ENCODE data around the gene KLHL24. TPM values are rescaled to one million over a fixed set of nuclear protein-coding genes. Genes with fewer than 3 reads are reported as not detected.
"Not testable (repeated sequence)": the region's sequence is repeated elsewhere in the genome, so short reads cannot be mapped to it uniquely, and the experiment has no call there.

The KLHL24 gene
- polyA plus RNA-seq, 1 donor: 37.0 TPM

DNA sequence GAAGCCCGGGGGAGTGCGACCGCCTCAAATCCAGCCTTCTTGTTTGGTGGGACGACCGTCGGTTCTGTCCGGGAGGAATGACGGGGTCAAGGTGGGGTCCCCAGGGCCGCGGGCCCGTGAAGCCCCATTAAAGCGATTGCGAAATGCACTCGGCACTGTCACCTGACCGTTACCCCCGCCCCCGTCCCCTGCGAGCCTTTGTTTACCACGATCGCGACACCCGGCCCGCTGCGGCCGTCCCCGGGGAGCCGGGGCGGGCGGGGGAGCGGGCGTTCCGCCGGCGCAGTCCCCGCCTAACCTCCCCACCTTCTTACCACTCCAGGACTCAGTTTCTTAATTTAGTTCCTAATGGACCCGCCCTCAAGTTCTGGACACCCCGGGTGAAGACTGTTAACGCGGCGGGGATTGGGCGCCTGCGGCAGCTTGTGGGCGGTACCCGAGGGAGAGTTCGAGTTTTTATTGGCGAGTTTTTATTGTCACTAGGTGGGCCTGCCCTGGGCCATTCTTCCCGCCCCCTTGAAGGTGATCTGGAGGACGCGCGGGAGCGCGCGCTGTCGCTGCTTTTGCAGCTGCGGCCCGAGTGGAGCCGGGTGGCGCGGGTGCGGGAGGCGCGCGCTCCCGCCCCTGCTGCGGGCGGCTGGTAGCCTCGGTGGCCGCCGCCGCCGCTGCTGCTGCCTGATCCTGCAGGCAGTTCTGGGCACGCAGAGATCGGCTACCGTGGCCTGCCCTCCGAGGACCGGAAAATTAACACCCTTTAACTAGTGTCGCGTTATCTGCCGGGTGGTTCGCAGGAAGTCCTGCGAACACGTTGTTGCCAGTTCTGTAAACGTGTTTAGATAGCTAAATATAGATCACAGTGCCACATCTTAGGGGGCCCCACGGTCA is 1.0 kb downstream of the KLHL24 start:
- DNase-seq: peak; percentile 98

DNA sequence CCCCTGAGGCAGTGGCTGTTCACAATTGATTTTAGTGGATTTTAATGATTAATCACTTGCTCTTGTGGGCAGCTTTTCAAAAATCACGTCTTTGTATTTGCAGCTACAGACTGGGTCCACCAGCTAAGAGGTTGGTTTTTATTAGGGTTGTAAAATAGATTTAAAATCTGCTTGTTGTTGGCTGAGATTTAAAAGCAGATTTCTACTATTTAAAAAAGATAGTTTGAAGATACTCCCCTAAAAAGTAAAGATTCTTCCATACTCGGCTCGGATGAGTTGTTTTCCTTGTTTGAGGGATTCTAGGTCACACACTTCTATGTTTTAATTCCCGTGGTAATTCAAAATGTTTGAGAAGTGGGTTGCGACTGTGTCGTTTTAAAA is 1.7 kb downstream of the KLHL24 start:
- DNase-seq: no peak

DNA sequence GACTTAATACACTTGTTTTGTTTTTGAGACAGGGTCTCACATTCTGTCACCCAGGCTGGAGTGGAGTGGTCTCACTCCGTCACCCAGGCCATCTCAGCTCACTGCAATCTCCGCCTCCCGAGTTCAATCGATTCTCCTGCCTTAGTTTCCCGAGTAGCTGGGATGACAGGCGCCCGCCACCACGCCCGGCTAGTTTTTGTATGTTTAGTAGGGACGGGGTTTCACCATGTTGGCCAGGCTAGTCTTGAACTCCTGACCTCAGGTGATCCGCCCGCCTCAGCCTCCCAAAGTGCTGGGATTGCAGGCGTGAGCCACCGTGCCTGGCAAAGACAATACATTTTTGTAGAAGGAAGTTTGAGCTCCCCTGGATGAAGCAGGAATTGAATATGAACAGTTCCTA is 2.2 kb downstream of the KLHL24 start:
- not testable (repeated sequence) for DNase-seq

DNA sequence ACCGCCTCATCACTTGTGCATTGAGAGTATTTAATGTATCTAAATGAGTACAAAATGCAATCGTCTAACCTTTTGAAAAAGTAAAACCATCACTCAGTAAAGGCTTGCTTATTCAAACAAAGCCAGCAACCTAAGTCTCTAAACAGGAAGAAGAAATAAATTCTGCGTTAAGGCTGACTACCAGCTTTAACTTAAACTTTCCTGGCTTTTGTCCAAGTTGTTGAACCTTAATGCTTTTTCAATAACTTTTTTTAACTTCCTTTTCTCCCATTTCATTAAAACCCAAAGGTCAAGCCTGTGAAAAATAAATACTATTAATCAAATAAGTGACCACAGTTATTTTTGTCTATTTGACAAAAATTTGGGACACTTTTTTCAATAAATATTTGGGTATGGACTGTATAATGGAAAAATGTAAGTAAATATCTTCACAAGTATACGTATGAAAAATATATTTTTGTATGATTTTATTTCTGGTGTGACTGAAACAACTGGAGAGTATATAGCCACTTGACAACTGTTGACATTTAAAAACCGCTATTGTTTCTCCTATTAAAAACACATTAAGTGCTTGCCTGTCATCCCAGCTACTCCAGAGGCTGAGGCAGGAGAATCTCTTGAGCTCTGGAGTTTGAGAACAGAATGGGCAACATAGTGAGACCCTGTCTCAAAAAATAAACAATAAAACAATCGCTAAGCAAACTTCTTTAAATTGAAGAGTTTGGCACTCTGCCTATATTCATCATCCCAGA is 2.9 kb downstream of the KLHL24 start:
- DNase-seq: no peak

DNA sequence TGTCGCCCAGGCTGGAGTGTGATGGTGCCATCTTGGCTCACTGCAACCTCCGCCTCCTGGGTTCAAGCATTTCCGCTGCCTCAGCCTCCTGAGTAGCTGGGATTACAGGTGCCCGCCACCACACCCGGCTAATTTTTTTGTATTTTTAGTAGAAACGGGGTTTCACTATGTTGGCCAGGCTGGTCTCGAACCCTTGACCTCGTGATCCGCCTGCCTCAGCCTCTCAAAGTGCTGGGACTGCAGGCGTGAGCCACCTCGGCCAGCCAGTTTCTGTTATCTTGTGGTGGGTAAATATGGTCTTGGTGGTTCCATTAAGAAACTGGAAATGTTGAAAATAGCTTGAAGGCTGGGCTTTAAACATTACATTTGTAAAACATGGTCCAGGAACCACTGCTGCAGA is 5.2 kb downstream of the KLHL24 start:
- not testable (repeated sequence) for DNase-seq

DNA sequence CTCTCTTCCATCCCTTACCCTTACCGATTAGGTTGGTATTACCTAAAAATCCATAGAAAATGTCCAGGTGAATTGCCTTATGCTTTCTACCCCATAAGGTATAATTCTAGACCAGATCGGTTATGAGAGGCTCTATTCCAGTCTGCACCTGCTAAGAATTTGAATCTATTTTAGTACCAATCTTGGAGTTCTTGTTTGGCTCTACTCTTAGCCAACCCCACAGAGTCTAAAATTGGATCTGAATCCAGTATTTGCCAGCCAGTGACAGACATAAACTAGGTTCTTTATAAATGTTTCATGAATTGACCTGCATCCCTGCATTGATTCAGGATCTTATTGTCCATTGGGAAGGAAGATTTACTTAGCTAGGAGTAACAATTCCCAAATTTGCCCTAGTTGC is 6.5 kb downstream of the KLHL24 start:
- no peak for DNase-seq

DNA sequence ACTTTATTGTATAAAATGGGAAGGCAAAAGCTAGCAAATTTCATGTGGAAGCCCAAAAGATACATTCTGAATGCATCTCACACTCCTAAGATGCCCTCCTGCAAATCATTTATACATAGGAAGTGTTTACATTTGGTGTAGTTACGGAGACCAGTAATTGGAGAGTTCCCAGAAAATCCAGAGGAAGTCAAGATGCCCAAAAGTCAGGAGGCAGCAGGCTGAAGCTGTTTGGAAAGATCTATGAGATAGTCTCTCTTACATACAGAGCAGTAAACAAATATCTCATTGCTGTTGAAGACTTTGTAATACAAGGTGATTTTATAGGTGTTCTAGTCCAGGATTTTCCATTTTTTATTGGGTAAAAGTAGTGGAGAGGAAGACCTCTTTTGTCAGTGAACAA is 8.8 kb downstream of the KLHL24 start:
- no peak for DNase-seq

DNA sequence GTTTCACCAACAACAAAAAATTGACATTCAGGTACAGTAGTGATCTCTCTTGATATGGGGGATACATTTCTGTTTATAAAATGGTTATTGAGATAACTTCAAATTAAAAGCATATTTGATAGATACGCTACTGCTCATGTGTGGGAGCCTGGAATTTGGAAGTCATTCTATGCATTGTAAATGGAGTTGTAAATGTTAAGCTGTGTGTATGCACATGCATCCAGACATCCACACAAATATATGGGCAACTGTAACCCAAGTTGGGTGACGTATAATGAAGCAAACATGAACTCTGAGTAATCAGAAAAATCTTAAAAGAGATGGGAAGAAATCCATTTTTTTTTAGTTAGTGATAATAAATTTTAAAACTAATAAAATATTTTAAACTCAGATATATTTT is 9.8 kb downstream of the KLHL24 start:
- DNase-seq: no peak

DNA sequence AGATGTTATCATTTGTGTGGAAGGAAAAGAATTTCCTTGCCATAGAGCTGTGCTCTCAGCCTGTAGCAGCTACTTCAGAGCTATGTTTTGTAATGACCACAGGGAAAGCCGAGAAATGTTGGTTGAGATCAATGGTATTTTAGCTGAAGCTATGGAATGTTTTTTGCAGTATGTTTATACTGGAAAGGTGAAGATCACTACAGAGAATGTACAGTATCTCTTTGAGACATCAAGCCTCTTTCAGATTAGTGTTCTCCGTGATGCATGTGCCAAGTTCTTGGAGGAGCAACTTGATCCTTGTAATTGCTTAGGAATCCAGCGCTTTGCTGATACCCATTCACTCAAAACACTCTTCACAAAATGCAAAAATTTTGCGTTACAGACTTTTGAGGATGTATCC is 15.1 kb downstream of the KLHL24 start:
- DNase-seq: no peak

DNA sequence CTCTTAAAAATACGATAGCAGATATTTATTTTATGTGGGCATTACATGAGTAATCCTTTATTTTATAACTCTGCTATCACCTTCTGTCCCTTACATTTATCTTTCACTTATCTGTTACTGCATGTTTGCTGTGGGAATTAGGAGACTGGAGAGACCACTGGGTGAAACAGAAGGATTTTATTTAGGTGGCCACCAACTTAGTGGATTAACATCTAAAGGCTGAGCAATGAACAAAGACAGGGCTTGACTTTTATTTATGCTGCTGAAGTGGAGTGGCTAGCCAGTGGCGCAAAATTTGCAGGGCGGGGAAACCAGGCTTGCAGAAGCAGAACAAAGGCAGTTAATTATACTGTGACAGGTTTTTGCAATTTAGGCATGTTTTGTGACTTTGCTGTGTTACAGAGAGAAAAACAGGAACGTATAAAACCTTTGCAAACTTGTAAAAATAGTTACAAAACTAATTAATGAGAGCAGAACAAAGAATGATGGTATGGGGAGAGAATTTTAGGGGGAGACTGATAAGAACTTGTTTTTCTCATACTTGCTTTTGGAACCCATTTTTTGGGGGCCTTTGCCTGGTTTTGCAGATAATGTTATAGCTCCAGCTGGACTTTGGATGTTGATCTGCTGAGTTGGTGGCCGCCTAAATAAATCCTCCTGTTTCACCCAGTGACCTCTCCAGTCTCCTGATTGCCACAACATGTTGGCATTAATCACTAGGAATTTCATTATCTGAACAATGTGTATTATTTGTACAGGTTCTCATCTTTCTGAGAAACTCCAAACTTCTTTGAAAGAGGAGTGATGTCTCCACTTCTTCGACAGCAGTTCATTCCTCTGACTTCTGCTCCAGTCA is 18.0 kb downstream of the KLHL24 start:
- DNase-seq: no peak

DNA sequence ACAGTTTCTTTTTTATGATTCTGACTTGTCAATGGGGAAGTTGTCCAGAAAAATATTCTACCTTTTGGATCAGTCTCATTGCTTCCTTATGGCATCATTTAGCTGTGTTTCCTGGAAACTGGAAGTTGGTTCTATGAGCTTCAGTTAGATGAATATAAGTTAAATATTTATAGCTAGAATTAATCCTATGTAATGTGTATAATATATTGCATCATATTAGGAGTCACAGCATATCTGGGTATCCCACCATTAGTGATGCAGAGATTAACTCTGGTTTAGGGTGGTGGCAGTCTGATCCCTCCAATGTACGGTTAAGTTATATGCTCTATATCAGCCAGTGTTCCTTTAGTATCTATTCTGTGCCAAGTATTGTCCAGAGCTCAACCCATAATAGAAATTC is 19.3 kb downstream of the KLHL24 start:
- no peak for DNase-seq

DNA sequence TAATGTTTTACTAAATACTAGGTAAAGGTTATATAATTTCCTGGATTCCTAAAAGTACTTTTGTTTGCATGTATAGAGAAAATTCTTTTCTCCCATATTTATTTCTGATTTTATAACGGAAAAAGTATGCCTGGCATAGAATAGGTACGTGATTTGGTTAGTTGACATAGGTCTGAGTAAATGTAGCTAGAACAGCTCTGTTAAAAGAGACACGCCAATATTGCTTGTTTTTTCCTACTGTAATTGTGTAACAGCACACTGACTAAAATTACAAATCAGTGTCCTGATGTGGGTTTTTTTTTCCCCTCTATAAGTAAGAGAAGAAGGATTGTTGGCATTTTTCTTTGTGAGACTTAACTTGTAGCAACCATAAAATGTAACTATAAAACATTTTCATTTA is 26.7 kb downstream of the KLHL24 start:
- DNase-seq: no peak

DNA sequence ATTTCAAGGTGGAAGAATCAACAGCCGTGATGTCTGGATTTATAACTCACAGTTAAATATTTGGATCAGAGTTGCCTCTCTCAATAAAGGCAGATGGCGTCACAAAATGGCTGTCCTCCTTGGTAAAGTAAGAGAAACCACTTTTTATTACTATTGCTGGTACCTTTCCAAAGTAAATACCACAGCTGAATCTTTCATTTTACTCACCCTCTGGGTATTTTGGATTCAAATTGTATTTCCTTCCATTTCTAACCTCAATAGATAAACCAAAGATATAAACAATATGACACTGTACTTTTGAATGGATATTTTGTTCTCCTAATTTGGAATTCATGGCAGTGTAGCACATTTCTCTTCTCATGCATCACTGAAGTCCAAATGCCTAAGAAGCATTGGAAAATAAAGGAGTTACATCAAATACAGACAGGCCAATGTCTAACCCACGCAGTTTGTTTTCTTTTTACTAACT is 29.5 kb downstream of the KLHL24 start:
- no peak for DNase-seq

DNA sequence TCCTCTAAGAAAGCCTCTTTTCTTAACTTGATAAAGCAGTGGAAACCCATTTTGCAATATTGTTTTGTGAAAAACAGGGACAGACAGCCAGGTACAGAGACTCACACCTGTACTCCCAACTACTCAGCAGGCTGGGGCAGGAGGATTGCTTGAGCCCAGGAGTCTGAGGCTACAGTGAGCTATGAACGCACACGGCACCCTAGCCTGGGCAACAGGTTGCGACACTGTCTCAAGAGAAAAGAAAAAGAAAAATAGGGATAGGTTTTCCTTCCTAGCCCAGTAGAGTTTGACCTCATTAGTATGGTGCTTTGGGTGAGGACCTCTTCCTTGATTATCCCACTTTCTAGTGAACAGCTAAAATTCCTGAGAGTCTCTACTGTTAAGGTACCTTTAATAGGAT is 44.6 kb downstream of the KLHL24 start:
- DNase-seq: no peak

DNA sequence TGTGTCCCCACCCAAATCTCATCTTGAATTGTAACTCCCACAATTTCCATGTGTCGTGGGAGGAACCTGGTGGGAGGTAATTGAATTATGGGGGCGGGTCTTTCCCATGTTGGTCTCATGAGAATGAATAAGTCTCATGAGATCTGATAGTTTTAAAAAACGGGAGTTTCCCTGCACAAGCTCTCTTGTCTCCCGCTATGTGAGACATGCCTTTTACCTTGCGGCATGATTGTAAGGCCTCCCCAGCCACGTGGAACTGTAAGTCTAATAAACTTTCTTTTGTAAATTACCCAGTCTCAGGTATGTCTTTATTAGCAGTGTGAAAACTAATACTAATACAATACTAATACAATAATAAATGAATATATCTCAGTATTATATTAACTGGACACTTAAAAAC is 52.3 kb downstream of the KLHL24 start:
- no peak for DNase-seq

DNA sequence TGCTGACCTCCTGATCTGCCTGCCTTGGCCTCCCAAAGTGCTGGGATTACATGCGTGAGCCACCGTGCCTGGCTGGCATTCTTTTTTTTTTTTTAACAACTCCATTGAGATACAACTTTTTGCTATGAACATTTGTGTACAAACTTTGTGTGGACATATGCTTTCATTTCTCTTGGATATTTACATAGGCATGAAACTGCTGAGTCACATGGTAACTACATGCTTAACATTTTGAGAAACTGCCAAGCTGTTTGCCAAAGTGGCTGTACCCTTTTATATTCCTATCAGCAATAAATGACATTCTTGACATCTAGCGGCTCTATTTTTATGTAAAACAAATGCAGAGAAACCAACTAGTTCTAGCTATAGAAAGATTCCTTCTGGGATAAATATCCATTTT is 53.5 kb downstream of the KLHL24 start:
- DNase-seq: no peak

DNA sequence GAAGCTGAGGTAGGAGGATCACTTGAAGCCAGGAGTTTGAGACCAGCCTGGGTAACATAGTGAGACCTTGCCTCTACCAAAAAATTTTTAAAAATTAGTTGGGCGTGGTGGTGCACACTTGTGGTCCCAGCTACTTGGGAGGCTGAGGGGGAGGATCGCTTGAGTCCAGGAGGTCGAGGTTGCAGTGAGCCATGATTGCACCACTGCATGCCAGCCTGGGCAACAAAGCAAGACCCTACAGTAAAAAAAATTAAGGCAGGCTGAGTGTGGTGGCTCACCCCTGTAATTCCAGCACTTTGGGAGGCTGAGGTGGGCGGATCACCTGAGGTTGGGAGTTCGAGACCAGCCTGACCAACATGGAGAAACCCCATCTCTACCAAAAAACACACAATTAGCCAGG is 54.2 kb downstream of the KLHL24 start:
- not testable (repeated sequence) for DNase-seq

DNA sequence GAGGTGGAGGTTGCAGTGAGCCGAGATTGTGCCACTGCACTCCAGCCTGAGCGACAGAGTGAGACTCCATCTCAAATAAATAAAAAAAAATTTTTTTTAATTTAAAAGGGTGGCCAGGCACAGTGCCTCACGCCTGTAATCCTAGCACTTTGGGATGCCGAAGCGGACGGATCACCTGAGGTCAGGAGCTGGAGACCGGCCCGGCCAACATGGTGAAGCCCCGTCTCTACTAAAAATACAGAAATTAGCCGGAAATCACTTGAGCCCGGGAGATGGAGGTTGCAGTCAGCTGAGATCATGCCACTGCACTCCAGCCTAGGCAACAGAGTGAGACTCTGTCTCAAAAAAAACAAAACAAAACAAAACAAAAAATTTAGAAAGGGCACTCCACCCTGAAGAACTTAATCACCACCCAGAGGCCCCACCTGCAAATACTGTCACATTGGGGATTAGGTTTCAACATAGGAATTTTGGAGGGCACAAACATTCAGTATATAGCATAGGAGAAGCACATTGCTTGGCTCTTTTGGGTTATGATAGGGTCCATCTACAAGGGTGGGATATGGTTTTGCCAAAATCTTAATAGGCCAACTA is 55.1 kb downstream of the KLHL24 start:
- DNase-seq: no peak

DNA sequence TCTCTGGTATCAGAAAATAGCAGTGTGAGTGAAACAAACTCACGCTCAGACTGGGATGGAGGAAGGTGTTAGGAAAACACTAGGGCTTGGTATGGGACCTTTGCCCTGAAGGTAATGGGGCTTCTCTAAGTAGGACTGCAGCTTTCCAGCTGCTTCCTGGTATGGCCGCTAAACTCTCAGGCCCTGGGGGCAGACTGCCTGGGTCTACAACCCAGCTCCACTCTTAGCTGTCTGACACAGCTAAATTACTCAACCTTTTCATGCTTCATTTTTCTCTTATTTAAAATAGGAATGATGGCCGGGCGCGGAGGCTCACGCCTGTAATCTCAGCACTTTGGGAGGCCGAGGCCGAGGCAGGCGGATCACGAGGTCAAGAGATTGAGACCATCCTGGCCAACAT is 57.0 kb downstream of the KLHL24 start:
- DNase-seq: no peak

DNA sequence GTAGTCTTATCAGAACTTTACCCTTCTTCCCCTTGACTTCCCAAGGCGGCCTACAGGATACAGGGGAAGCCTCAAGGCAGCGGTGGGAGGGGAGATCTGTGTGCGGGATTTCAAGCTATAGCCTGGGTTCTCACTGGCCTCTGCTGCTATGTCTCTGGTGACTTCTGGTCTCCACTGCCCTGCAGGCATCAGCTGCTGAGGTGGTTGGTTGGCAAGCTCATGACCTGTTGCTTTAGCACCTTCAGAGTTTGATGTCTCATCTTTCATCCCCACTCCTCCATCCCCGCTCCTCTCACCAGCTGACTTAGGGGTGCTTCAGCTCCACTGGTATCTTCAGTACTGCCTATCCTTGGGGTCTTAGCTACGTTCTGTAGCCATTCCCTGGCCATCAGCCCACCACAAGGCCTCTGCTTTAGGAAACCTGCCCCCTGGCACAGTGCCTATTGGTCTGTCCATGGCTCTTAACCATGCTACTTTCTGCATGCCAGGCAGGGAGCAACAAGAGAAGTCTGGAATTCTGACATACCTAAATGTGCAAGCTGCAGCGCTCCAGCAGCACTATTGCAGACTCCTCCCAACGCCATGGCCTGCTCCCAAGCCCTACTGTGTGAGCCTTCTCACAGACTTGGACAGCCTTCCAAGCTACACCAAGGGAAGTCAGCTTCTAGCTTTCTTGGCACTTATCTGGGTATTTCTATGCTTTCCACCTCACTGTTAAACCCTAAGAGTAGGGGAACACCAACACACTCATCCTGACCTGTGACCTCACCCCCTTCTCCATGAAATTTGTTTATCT is 60.3 kb downstream of the KLHL24 start:
- no peak for DNase-seq

DNA sequence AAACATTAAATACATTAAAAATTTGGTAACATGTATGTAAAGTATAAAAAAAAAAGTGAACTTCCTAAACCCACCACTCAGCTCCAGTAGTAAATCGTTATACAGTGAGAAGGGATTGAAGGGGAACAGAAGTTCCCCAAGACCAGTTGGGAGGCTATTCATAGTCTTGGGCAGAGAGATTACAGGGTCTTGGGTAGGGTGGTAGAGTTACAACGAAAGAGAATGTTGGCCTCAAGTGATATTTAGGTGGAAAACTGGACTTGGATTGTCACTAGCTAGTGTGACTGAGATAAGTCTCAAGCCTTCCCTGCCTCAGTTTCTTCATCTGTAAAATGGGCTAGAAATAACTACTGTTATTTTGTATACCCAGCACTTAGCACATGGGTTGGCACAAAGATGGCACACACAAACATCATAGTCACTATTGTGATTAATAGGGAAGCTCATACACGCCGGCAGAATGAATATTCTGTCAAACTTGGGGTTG is 61.7 kb downstream of the KLHL24 start:
- no peak for DNase-seq

All from hindlimb muscle (tissue), 1 donor.